Naive thymus-derived CD8-positive, alpha-beta T cell (primary cell): ENCODE results near the gene CCDC39. TPM values are rescaled to one million over a fixed set of nuclear protein-coding genes. Genes with fewer than 3 reads are reported as not detected.
A peak's percentile ranks its signal among the peaks of the same experiment; 100 is the strongest.

Experiments
- ATAC-seq, 2 donors: fragments of 150-1000 bp; cut with Tn5 transposase in 1 of 2; sonication (Bioruptor Pico), chemical (Tn5 transposase) in 1 of 2; 1 replicate in 1 of 2; 2 replicates in 1 of 2; pipeline ENCODE4 v1.10.0; 2021; ENCODE audit warnings: mild to moderate bottlenecking in 2 of 2, moderate library complexity in 2 of 2
- POLR2A ChIA-PET: fragments of 350-600 bp; sonication (Branson Sonifier 250); formaldehyde crosslinking; loops from one replicate; lab custom pipeline; 2021; ENCODE audit warnings: antibody characterized with exemption; lab: Charles Lee
- DNase-seq, 10 donors: peaks; one replicate each; pipeline versions ENCODE4 v3.0.0 to v3.0.0-alpha.2; 2020 to 2022
- H3K27ac Mint-ChIP-seq, 10 donors: one replicate each; pipeline ENCODE4 v1.8.0; 2020 to 2022; ENCODE audit warnings: mild to moderate bottlenecking in 10 of 10, mixed read lengths in 10 of 10, moderate library complexity in 4 of 10, inconsistent platforms in 1 of 10
- H3K27me3 Mint-ChIP-seq, 5 donors: one replicate each; pipeline ENCODE4 v1.8.0; 2021 to 2022; ENCODE audit warnings: mixed read lengths in 5 of 5
- H3K36me3 Mint-ChIP-seq, 3 donors: one replicate each; pipeline ENCODE4 v1.8.0; 2020 to 2022; ENCODE audit warnings: mixed read lengths in 3 of 3, mild to moderate bottlenecking in 2 of 3, inconsistent platforms in 1 of 3
- H3K4me1 Mint-ChIP-seq, 4 donors: one replicate each; pipeline ENCODE4 v1.8.0; 2021 to 2022; ENCODE audit warnings: mixed read lengths in 4 of 4
- H3K4me3 Mint-ChIP-seq, 10 donors: one replicate each; pipeline ENCODE4 v1.8.0; 2020 to 2022; ENCODE audit warnings: mild to moderate bottlenecking in 10 of 10, mixed read lengths in 10 of 10, moderate library complexity in 6 of 10, inconsistent platforms in 1 of 10
- H3K9me3 Mint-ChIP-seq, 9 donors: one replicate each; pipeline ENCODE4 v1.8.0; 2020 to 2022; ENCODE audit warnings: mixed read lengths in 9 of 9, mild to moderate bottlenecking in 3 of 9, inconsistent platforms in 1 of 9, moderate library complexity in 1 of 9
- polyA plus RNA-seq, 3 donors: library from polyadenylated mRNA; unstranded; fragments of 300-500 nt; fragmentation: Illumina TruSeq; gene quantifications; one replicate each; pipeline ENCODE4 v1.2.3, GENCODE V29; 2021
- total RNA-seq, 8 experiments: library from RNA in 2 of 8; stranded (reverse) in 2 of 8; gene quantifications; one replicate each; pipeline ENCODE4 v1.2.3 and lab custom pipeline; 2021 to 2026

Gene CCDC39
- total RNA-seq: 1 to 10 TPM in 1 of 2 experiments, not detected in 1; 1.1 TPM
- polyA plus RNA-seq: not detected
- total RNA-seq (lab: John Stamatoyannopoulos, UW): 0 to 0.14 (median 0) reads per million in 6 experiments

DNA sequence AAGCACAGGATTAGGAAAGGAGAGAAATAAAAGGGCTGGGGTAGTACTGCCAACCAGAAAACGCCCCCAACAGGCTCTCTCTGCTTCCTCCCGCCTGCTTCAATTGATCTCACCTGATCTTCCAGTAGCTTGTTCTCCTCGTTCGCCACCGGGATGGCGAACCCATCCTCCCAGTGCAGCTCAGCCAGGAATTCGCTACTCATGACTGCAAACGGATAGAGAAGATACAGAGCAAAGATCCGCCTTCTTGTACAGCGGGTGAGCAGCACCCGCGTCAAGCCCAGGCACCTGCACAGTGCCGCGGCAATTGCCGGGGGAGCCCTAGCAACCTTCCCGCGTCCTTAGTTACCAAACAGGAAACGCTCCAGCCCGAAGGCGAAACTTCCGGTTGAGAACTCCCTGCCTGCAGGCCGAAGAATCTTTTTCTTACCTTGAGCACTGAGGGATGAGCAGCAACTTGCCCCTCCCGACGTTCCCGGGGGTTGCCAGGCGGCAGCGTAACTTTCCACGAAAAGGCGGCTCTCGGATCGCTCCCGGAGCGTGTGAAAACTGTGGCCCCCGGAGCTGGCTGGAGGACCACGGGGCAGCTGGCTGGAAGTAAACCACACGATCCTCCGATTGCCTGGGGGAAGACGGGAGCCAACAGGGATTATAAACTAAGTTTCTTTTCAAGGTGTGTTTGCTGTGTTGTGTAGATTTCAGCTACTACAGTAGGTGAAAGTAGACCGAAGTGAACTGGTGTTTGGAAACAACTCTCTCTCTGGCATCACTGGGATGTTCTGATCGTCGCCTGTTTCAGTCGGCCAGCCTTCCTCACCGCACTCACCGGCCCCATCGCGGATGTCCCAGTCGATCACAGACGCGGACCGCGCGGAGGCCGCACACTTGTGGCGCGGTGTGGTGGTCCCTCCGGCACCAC lies at the start of gene CCDC39:
Gene CCDC39, minus strand, starts transcription at position 312 of the 919 bp plus-strand sequence. Its CDS starts 109 bp downstream, at position 203.
- Mint-ChIP-seq H3K27ac (peak within 1 kb of the TSS; percentile 39 to 87 (median 78)), H3K9me3 (peaks cover 0 to 12% (median 0%) of the 10 kb centered on the region in 9 donors), H3K27me3 (peaks cover 25 to 60% (median 42%) of the 10 kb centered on the region in 5 donors), H3K36me3 (no peaks in the 10 kb centered on the region), H3K4me1 (peaks cover 6 to 25% (median 18%) of the 10 kb centered on the region in 4 donors), H3K4me3 (peak within 1 kb of the TSS; percentile 83 to 95 (median 88))
- DNase-seq (peak; percentile 12 to 79 (median 48)), ATAC-seq (peak; percentile 87 to 88)
- POLR2A ChIA-PET: no interaction called here

DNA sequence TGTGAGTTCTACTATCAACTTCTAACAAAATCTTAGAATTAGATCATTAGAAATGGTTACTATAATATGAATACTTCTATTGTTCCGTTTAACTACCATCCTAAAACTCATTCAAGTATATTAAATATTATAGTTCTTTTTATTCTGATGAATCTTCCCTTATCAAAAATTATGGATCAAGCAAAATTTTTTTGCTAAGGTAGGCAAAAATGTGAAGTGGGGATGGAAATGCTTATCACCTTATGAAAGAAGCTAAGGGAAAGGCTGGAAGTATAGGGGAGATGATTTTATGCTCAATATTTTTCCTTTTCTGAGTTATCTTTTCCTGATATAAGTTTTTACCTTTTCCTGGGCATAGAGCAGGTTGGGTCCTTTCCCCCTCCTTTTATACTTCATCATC lies 40.7 kb upstream of the CCDC39 start:
- Mint-ChIP-seq H3K4me3 (no peak overlapping the region), H3K27ac (no peak overlapping the region), H3K36me3 (no peaks in the 10 kb centered on the region), H3K27me3 (peaks cover 0 to 6% (median 2%) of the 10 kb centered on the region in 5 donors), H3K4me1 (no peaks in the 10 kb centered on the region), H3K9me3 (peaks cover 0 to 4% (median 0%) of the 10 kb centered on the region in 9 donors)
- no peak for DNase-seq
- POLR2A ChIA-PET: no interaction called here
- ATAC-seq: no peak

DNA sequence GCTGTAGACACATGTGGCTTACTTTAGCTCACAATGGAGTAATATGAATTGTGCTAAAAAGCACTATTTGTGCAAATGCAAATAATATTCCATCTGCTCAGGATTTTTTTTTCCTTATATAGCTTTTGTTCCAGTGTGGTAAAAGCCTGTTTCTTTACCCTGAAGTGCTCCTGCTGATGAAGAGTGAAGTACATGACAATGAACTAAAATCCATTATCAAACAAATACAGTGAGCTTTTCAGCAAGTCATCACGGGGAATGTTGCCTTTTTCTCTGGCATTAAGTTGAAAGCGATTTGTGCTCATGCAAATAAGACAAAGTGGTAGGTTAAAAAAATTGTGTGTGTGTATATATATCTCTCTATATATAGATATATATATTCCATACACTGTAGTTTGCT lies 28.6 kb upstream of the CCDC39 start:
- Mint-ChIP-seq H3K4me1 (no peaks in the 10 kb centered on the region), H3K27me3 (peaks cover 6 to 13% (median 10%) of the 10 kb centered on the region in 5 donors), H3K27ac (no peak overlapping the region), H3K4me3 (no peak overlapping the region), H3K36me3 (peaks cover 0 to 5% (median 0%) of the 10 kb centered on the region in 3 donors), H3K9me3 (peaks cover 0 to 11% (median 0%) of the 10 kb centered on the region in 9 donors)
- ATAC-seq (no peak), DNase-seq (no peak)
- POLR2A ChIA-PET: no interaction called here

DNA sequence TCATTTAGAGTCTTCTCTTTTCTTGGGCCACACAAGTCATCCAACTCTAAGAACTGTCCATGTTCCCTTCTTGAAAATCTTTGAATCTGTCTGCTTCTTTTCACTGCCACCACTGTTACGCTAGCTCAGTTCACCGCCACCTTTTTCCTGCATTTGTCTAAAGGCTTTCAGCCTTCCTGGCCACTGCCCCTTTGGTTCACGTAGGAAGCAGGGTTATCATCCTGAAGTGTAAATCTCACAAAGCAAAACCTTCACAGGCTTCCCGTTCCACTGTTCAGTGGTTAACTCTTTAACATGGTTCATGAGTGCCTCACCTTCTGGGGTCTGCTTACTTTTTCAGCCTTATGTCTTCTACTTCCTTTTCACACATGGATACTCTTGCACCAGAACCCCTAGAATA lies 26.3 kb upstream of the CCDC39 start:
- POLR2A ChIA-PET: no interaction called here
- Mint-ChIP-seq H3K4me1 (no peaks in the 10 kb centered on the region), H3K4me3 (no peak overlapping the region), H3K27me3 (peaks cover 13 to 31% (median 17%) of the 10 kb centered on the region in 5 donors), H3K9me3 (peaks cover 0 to 15% (median 2%) of the 10 kb centered on the region in 9 donors), H3K36me3 (peaks cover 0 to 5% (median 0%) of the 10 kb centered on the region in 3 donors), H3K27ac (no peak overlapping the region)
- ATAC-seq (no peak), DNase-seq (no peak)

DNA sequence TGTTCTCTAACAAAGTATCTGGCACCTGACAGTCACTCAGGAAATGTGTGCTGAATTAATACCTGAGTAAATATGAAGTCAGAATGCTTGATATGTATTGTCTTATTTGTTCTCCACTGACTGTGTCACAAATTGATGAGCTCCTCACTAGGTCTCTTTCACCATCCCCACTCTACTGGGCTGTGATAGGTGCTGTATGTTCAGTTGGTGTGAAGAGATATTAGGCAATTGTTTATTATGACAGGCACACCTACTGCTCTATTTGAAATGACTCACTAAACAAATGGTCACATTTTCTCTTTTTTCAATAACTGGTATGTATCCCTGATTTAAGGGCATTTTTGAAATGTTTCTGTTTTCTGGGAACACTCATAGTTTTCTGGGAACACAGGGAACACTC lies 25.2 kb upstream of the CCDC39 start:
- Mint-ChIP-seq H3K36me3 (peaks cover 0 to 5% (median 0%) of the 10 kb centered on the region in 3 donors), H3K9me3 (peaks cover 0 to 15% (median 2%) of the 10 kb centered on the region in 9 donors), H3K27me3 (peaks cover 17 to 42% (median 20%) of the 10 kb centered on the region in 5 donors), H3K27ac (no peak overlapping the region), H3K4me1 (no peaks in the 10 kb centered on the region), H3K4me3 (no peak overlapping the region)
- ATAC-seq (no peak), DNase-seq (no peak)
- POLR2A ChIA-PET: no interaction called here

DNA sequence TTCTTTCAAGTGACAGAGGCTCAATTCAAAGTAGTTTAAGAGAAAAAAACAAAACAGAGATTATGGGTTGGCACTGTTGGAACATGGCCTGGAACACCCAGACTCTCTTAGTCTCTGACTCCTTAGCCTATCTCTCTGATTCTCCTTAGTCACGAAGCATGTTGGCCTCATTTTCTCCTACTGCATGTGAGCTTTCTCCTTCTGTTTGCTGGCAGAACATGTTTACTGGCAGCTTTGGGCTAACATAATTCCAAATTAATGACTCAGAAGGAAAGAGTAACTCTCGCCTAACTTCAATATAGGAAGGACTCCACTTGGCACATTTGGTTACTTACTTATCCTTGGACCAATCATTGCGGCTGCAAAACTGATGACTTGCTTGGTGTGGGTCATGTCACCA lies 21.7 kb upstream of the CCDC39 start:
- H3K4me1 Mint-ChIP-seq: no peaks in the 10 kb centered on the region
- H3K27me3 Mint-ChIP-seq: peaks cover 18 to 51% (median 22%) of the 10 kb centered on the region in 5 donors
- H3K27ac Mint-ChIP-seq: no peak overlapping the region
- peaks cover 0 to 15% (median 2%) of the 10 kb centered on the region in 9 donors for H3K9me3 Mint-ChIP-seq
- POLR2A ChIA-PET: no interaction called here
- ATAC-seq (no peak), DNase-seq (no peak)
- H3K4me3 Mint-ChIP-seq: no peak overlapping the region
- peaks cover 0 to 5% (median 0%) of the 10 kb centered on the region in 3 donors for H3K36me3 Mint-ChIP-seq

DNA sequence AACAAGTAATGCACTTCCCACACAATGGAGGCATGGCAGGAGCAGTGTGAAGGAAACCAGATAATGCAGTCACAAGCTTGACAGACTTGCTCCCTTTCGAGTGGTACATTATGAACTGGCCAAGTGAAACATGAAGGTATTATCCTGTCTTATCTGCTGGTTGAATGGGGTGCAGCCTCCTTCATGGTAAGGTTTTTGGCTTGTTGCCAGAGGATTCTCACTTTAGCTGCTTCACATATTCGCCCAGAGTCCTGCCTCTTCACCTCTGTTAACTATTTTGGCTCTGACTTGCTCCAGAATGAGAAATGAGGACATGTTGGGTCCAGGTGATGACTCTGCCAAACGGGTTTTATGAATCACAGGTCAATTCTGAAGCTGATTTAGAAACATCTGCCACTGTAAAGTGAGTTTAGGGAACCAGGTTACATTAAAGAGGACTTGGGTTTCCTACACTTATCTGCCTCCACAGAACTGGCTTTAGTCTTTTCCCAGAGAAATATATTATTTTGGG lies 19.5 kb upstream of the CCDC39 start:
- Mint-ChIP-seq H3K4me1 (no peaks in the 10 kb centered on the region), H3K27ac (peak overlapping the region in 1 of 10 donors; percentile 71), H3K4me3 (no peak overlapping the region), H3K36me3 (peaks cover 0 to 4% (median 0%) of the 10 kb centered on the region in 3 donors), H3K9me3 (peaks cover 0 to 10% (median 2%) of the 10 kb centered on the region in 9 donors), H3K27me3 (peaks cover 15 to 43% (median 21%) of the 10 kb centered on the region in 5 donors)
- no peak for DNase-seq
- POLR2A ChIA-PET: no interaction called here
- ATAC-seq: no peak

DNA sequence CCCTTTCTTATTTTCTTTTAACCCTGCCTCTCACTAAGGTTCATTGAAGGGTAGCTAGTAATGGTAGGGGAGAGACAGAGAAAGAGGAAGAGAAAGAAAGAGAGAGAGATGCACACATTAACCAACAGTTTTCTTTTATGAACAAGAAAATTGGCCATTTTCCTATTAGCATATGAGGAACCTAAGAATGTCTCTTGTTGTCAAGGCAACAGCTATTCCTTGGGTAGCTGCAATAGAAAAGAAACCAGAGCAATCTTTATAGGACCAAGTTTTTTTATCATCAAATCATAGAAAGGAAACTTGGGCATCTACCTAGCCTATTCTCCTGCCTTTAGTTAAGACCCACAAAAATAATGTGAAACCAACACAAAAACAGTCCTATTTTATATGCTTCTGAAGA lies 15.0 kb upstream of the CCDC39 start:
- Mint-ChIP-seq H3K9me3 (no peaks in the 10 kb centered on the region), H3K27me3 (peaks cover 13 to 34% (median 17%) of the 10 kb centered on the region in 5 donors), H3K36me3 (no peaks in the 10 kb centered on the region), H3K4me3 (no peak overlapping the region), H3K27ac (no peak overlapping the region), H3K4me1 (no peaks in the 10 kb centered on the region)
- no peak for DNase-seq
- POLR2A ChIA-PET: interaction anchor here (0.6 kb wide), 1 partner anchor 218 kb away, joined by 3 read pairs; the partner anchor contains the start of gene FXR1
- no peak for ATAC-seq

DNA sequence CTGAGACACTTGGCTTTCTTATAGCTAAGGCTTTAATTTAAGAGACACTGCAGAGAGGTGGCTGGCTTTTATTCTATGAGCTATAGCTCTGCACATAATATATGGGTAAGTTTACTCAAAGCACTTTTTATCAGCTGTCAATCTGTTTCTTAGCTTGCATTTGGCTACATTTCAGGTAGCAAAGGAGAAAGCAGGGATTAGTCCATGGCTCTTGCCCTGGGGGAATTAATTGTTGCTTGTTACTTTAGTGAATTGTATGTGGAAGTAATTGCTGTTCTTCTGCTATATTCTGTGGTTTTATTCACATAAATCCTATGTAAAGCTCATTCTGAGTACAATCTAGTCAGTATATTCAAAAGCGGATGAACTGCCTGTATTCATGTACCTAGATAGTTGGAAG lies 14.4 kb upstream of the CCDC39 start:
- ATAC-seq: no peak
- H3K27me3 Mint-ChIP-seq: peaks cover 10 to 28% (median 21%) of the 10 kb centered on the region in 5 donors
- H3K36me3 Mint-ChIP-seq: no peaks in the 10 kb centered on the region
- POLR2A ChIA-PET: interaction anchor here (0.6 kb wide), 1 partner anchor 219 kb away, joined by 3 read pairs; the partner anchor contains the start of gene FXR1
- no peak for DNase-seq
- no peaks in the 10 kb centered on the region for H3K9me3 Mint-ChIP-seq
- no peak overlapping the region for H3K27ac Mint-ChIP-seq
- no peaks in the 10 kb centered on the region for H3K4me1 Mint-ChIP-seq
- no peak overlapping the region for H3K4me3 Mint-ChIP-seq

DNA sequence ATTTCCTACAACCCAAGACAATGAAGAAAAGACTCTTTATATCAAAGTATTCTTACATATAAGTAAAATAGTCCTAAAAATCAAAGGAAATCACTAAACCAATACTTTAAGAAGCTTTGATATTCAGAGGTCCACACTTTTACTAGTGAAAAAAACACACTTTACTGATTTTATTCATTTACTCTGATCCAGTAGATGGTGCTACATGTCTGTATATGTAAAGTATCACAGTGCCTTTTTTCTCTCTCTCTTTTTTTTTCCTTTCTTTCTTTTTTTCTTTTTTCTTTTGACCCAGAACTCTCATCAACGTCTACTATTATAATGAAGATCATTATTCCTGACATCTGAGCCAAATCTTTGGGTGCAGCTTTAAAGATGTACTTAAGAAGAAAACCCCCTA lies 10.8 kb upstream of the CCDC39 start:
- Mint-ChIP-seq H3K27me3 (peaks cover 12 to 55% (median 27%) of the 10 kb centered on the region in 5 donors), H3K36me3 (no peaks in the 10 kb centered on the region), H3K9me3 (no peaks in the 10 kb centered on the region), H3K4me3 (no peak overlapping the region), H3K4me1 (no peaks in the 10 kb centered on the region), H3K27ac (no peak overlapping the region)
- ATAC-seq (no peak), DNase-seq (no peak)
- POLR2A ChIA-PET: no interaction called here

DNA sequence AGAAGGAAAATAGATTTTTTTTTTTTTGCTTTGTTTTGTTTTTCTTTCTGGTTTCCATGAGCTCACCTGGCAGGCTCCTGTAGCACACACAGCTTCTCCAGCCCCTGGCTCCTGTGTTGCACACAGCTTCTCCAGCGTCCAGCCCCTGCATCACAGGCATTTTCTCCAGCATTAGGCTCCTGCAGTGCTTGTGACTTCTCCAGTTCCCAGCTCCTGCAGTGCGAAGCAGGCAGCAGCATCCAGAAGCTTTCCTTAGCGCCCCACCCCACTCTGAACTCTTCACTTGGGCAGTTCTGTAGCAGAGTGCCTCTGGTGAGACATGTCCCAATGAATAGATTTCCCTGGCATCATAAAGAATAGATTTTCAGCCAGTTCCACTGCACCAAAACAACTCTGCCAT lies 5.5 kb upstream of the CCDC39 start:
- DNase-seq (no peak), ATAC-seq (no peak)
- H3K4me1 Mint-ChIP-seq: peaks cover 0 to 5% (median 4%) of the 10 kb centered on the region in 4 donors
- no peak overlapping the region for H3K27ac Mint-ChIP-seq
- H3K4me3 Mint-ChIP-seq: no peak overlapping the region
- H3K9me3 Mint-ChIP-seq: peaks cover 0 to 12% (median 0%) of the 10 kb centered on the region in 9 donors
- no peaks in the 10 kb centered on the region for H3K36me3 Mint-ChIP-seq
- POLR2A ChIA-PET: interaction anchor here (0.7 kb wide), 1 partner anchor 225 kb away, joined by 3 read pairs; no protein-coding TSS in a partner anchor
- H3K27me3 Mint-ChIP-seq: peaks cover 7 to 55% (median 27%) of the 10 kb centered on the region in 5 donors

DNA sequence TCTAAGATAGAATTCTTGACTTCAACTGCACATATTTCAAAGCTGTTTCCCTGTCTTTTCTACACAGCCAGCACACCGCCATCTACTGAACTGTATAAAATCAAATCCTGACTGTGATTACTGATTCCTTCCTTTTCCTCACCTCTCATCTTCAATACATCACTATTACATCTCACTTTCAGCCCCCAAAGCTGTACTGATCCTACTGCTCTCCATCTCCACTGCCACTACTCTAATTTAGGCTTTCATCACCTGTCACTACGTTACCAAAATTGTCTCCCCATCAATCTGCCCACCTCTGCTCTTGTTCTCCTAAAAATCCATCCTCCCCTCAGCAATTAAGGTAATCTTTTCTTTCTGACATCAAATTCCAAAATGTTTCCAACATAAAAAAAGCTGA lies 4.5 kb upstream of the CCDC39 start:
- ATAC-seq: no peak
- H3K27ac Mint-ChIP-seq: no peak overlapping the region
- peaks cover 5 to 15% (median 12%) of the 10 kb centered on the region in 4 donors for H3K4me1 Mint-ChIP-seq
- no peak overlapping the region for H3K4me3 Mint-ChIP-seq
- H3K27me3 Mint-ChIP-seq: peaks cover 9 to 63% (median 31%) of the 10 kb centered on the region in 5 donors
- DNase-seq: no peak
- POLR2A ChIA-PET: no interaction called here
- peaks cover 0 to 12% (median 0%) of the 10 kb centered on the region in 9 donors for H3K9me3 Mint-ChIP-seq
- no peaks in the 10 kb centered on the region for H3K36me3 Mint-ChIP-seq
